Stimulated activated CD4-positive, alpha-beta T cell treated with anti-CD3 and anti-CD28 coated beads, Interleukin-1b, Interleukin-23, amount 100 ng/mL, for 1 hour (primary cell): ENCODE results near the gene PTPRN2.
"Not testable (repeated sequence)": the region's sequence is repeated elsewhere in the genome, so short reads cannot be mapped to it uniquely, and the experiment has no call there.

ENCODE experiments used
- DNase-seq, 2 donors: peaks; one replicate each; pipeline ENCODE4 v3.0.0-alpha.2; 2020; ENCODE audit warnings: low read depth in 2 of 2

Gene PTPRN2

GRCh38 chr7:157594306-157594705 is 993.3 kb downstream of the PTPRN2 start:
- DNase-seq: no peak

DNA sequence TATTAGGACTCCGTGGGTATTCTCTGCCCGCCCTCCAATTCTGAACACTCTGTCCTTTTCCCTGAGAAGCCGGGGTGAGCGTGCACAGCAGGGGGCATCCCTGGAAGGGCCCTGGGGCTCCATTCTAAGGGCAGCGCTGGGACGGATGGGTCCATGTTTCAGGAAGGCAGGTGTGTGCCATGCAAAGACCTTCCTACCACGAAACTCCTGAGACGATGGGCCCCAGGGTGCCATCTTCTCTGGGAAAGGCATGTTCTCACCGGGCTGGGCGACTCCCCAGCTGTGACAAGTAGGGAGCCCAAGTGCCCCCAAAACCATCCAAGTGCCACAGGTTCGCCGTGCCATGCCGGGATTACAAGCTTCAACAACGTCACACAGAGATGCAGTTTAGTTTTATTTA is 994.1 kb downstream of the PTPRN2 start:
- no peak for DNase-seq

DNA sequence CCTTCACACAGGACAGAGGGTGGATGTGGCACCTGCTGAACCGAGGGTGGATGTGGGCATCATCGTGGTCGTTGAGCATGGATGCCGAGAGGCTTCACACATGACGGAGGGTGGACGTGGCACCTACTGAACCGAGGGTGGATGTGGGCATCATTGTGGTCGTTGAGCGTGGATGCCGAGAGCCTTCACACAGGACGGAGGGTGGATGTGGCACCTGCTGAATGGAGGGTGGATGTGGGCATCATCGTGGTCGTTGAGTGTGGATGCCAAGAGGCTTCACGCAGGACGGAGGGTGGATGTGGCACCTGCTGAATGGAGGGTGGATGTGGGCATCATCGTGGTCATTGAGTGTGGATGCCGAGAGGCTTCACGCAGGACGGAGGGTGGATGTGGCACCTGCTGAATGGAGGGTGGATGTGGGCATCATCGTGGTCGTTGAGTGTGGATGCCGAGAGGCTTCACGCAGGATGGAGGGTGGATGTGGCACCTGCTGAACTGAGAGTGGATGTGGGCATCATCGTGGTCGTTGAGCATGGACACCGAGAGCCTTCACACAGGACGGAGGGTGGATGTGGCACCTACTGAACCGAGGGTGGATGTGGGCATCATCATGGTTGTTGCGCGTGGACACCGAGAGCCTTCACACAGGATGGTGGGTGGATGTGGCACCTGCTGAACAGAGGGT is 994.8 kb downstream of the PTPRN2 start:
- DNase-seq: not testable (repeated sequence)

DNA sequence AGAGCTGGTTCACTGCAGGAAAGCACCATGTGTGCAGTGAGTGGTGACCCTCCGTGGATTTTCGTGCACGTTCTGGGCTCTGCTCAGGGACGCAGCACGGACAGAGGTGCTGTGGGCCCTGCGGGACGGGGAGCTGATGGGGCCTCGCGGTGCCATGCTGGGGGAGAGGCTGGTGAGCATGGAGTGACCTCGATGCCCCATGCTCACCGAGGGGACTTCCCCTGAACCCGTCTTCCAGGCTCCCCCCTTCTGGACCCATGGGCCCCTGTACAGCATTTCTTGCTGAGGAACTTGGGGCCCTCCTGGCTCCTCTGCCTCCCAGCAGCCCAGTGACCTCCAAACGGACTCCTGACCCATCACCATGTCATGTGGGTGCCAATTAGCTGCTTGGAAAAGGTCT is 997.1 kb downstream of the PTPRN2 start:
- DNase-seq: no peak

GRCh38 chr7:157589680-157590079 is 997.9 kb downstream of the PTPRN2 start:
- no peak for DNase-seq

DNA sequence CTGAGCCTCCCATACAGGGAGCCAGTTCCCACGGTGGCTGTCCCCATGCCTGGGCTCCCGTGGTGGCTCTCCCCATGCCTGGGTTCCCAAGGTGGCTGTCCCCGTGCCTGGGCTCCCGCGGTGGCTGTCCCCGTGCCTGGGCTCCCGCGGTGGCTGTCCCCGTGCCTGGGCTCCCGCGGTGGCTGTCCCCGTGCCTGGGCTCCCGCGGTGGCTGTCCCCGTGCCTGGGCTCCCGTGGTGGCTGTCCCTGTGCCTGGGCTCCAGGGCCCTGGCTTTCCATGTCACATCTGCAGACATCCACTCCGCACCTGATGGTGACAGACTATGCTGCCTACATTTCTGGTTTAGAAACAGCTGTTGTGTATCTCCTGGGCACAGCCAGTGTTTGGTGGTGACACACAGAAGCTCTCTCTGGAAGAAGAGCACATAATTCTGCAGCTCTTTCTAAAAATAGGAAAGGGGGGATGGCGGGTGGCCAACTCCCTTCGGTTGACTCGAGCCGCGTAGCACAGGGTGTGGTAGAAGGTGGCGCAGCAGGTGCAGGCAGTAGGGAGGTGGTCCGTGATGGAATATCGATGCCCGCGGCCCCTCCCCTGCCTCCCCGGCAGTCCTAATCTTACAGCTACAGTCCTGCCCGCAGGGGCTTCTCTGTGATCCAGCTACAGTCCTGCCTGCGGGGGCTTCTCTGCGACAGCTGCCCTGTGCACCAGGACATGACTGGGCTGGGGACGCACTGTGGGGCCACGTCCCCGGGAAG is 999.6 kb downstream of the PTPRN2 start:
- DNase-seq: no peak

GRCh38 chr7:157587051-157587804 is 1000.4 kb downstream of the PTPRN2 start:
- no peak for DNase-seq

GRCh38 chr7:157586426-157586955 is 1001.1 kb downstream of the PTPRN2 start:
- no peak for DNase-seq

DNA sequence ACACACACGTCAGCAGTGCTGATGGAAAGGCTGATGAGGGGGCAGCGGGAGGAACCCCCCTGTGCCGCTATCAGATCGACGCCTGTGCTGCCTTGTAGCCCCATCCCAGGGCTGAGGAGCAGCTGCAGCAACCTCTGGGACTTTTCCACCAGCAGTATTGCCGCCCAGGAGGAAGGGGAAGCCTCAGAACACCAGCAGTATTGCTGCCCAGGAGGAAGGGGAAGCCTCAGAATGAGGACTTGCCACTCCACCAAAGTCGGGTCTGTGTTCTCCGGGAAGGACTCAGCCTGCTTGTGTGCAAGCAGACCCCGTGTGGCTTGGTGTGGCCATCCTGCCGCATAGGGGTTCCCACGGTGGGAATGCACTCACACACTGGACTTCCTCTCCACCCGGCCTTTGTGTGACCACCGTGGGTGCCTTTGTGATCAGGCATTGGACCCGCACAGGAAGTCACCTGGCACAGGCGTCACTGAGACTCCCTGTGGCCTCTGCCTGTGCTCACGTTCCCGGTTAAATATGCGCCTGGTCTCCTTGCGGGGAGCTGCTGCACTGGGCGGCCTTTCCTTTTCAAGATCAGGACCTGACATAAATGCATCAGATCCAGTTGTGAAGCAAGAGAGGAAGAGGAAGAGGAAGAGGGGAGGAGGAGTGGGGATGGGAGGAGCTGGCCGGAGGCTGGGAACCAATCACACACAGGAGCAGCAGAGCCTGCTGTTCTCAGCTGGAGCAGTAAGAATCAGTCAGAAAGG is 1002.3 kb downstream of the PTPRN2 start:
- DNase-seq: no peak

- no peak for DNase-seq
Observed at GRCh38 chr7:157584420-157584819, 1003.2 kb downstream of the PTPRN2 start.

- no peak for DNase-seq
Observed at GRCh38 chr7:157581740-157582139, 1005.9 kb downstream of the PTPRN2 start.

GRCh38 chr7:157580324-157580723 is 1007.3 kb downstream of the PTPRN2 start:
- no peak for DNase-seq

DNA sequence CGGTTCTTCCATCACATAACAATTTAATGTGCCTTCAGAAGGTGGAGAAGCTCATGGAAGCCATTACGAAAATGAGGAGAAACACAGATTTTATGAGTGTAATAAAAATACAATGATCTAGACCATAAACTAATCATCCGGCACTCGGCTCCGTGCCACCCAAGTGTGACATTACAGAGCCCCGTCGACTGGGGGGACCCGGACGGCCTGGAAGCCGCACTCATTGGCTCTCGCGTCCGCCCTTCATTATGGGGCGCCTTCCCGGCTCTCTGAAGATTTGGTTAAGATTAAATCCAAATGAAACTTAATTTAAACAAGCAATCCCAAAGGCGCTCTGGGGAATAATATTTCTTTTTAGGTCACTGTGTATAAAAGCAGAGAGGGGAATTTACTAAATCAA is 1008.2 kb downstream of the PTPRN2 start:
- DNase-seq: no peak

- DNase-seq: no peak
Observed at GRCh38 chr7:157577796-157578339, 1009.8 kb downstream of the PTPRN2 start.

DNA sequence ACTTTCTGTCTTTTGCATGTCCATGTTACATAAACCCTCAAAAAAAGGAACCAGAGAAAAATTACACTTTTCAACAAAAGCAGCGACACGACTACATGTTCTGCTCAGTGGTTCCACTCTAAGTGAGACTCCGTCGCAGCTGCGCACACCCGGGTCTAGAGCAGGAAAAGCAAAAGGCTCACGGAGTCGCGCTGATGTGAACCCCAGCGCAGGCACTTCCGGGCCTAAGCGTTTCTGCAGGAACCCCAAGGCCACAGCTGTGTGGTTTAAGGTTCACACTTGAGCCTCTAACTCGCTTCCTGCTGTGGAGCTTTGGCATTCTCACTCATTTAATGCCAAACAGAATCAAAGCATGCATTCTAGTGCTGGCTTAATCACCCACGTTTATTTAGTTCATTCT is 1010.6 kb downstream of the PTPRN2 start:
- no peak for DNase-seq

DNA sequence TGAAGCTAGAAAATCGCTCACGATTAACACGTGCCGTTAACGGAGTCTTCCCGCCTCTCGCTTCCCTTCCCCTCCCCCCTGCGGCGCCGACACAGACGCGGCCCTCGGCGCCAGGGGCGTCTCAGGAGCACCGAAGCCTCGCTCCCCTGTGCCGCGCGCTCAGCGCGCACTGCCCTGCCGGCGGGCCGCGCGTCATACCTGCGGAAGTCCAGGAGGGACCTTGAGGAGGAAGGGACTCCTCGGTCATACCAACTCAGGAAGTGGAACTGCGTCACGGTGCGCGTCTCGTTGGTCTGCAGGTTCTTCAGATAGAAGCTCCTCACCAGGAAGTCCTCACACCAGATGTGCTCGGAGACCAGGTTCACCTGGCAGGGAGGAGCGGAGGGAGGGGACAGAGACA is 1011.2 kb downstream of the PTPRN2 start:
- peak in 1 of 2 donors; percentile 13 for DNase-seq

GRCh38 chr7:157575777-157576176 is 1011.8 kb downstream of the PTPRN2 start:
- no peak for DNase-seq

GRCh38 chr7:157574914-157575586 is 1012.6 kb downstream of the PTPRN2 start:
- no peak for DNase-seq

- DNase-seq: no peak
Observed at GRCh38 chr7:157574120-157574825, 1013.4 kb downstream of the PTPRN2 start.

DNA sequence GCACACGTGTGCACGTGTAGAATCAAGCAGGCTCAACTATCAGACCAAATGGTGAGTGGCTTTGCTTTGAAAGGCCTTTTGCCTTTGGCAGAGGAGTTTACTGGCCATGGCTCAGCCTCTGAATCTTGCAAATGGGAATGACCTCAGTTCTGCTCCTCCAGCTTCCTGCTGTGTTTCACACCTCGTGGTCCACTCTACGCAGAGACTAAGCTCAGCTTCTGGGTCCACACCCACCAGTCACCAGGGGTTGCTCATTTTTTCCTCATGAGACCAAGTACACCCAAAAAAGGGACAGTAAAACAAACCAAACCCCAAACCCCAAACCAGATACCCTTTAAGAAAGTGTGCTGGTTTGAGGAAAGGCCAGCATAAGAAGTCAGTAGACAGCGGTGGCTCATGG is 1014.4 kb downstream of the PTPRN2 start:
- no peak for DNase-seq
